Activated CD4-positive, alpha-beta memory T cell treated with anti-CD3 and anti-CD28 coated beads for 36 hours (primary cell): ENCODE data around the gene CRABP1. TPM values are rescaled to one million over a fixed set of nuclear protein-coding genes. Genes with fewer than 3 reads are reported as not detected.

Experiments
- CTCF ChIA-PET: fragments of 350-600 bp; sonication (Branson Sonifier 250); formaldehyde crosslinking; loops from one replicate; lab custom pipeline; 2021; ENCODE audit warnings: antibody characterized with exemption, inconsistent platforms; lab: Charles Lee
- POLR2A ChIA-PET: fragments of 350-600 bp; sonication (Branson Sonifier 250); formaldehyde crosslinking; loops from one replicate; lab custom pipeline; 2021; ENCODE audit warnings: antibody characterized with exemption; lab: Charles Lee
- DNase-seq: peaks from one replicate; pipeline ENCODE4 v3.0.0-alpha.2; 2020
- H3K27ac Mint-ChIP-seq: one replicate; pipeline ENCODE4 v1.8.0; 2021; ENCODE audit warnings: mixed read lengths
- H3K27me3 Mint-ChIP-seq: one replicate; pipeline ENCODE4 v1.8.0; 2021; ENCODE audit warnings: mixed read lengths
- H3K36me3 Mint-ChIP-seq: one replicate; pipeline ENCODE4 v1.8.0; 2021; ENCODE audit warnings: mixed read lengths
- H3K4me1 Mint-ChIP-seq: one replicate; pipeline ENCODE4 v1.8.0; 2021; ENCODE audit warnings: low read depth, mixed read lengths
- H3K4me3 Mint-ChIP-seq: one replicate; pipeline ENCODE4 v1.8.0; 2021; ENCODE audit warnings: mild to moderate bottlenecking, mixed read lengths
- H3K9me3 Mint-ChIP-seq: one replicate; pipeline ENCODE4 v1.8.0; 2021; ENCODE audit warnings: mixed read lengths
- intact Hi-C: fragments of 100-400 bp; cut with micrococcal nuclease; formaldehyde crosslinking; loops from one replicate; pipeline ENCODE4 v1.15.1; 2023
- total RNA-seq, 2 experiments: library from RNA; stranded (reverse); gene quantifications; one replicate each; pipeline ENCODE4 v1.2.3, GENCODE V29; 2021

The CRABP1 gene
- total RNA-seq, 2 experiments from 2014 or later = not detected

- Mint-ChIP-seq H3K4me3 (no peak overlapping the region), H3K4me1 (no peaks in the 10 kb centered on the region), H3K27me3 (peaks cover 10% of the 10 kb centered on the region), H3K9me3 (no peaks in the 10 kb centered on the region), H3K36me3 (no peaks in the 10 kb centered on the region), H3K27ac (no peak overlapping the region)
- ChIA-PET POLR2A (no interaction called here), CTCF (no interaction called here)
- intact Hi-C loops = no loop called here
- DNase-seq = no peak
Observed at GRCh38 chr15:78355177-78355576, 15.0 kb downstream of the CRABP1 start.

GRCh38 chr15:78358102-78358870 lies 18.1 kb downstream of the CRABP1 start:
- POLR2A ChIA-PET = no interaction called here

GRCh38 chr15:78359041-78359808 lies 19.1 kb downstream of the CRABP1 start:
- CTCF ChIA-PET = interaction anchor here (0.9 kb wide), 1 partner anchor 69 kb away, joined by 3 read pairs; no protein-coding TSS in a partner anchor

More at GRCh38 chr15:78358102-78358870, 18.1 kb downstream of the CRABP1 start:
- no peak overlapping the region for H3K4me3 Mint-ChIP-seq
- H3K4me1 Mint-ChIP-seq = no peaks in the 10 kb centered on the region
- no peak for DNase-seq
- intact Hi-C loops = no loop called here
- no peak overlapping the region for H3K27ac Mint-ChIP-seq
- no peaks in the 10 kb centered on the region for H3K9me3 Mint-ChIP-seq
- H3K27me3 Mint-ChIP-seq = peaks cover 10% of the 10 kb centered on the region
- H3K36me3 Mint-ChIP-seq = no peaks in the 10 kb centered on the region
- CTCF ChIA-PET = interaction anchor here (0.9 kb wide), 1 partner anchor 70 kb away, joined by 3 read pairs; no protein-coding TSS in a partner anchor

GRCh38 chr15:78360367-78360801 lies 20.2 kb downstream of the CRABP1 start:
- peaks cover 5% of the 10 kb centered on the region for H3K27me3 Mint-ChIP-seq
- no peak overlapping the region for H3K27ac Mint-ChIP-seq
- DNase-seq = no peak
- no peaks in the 10 kb centered on the region for H3K9me3 Mint-ChIP-seq
- H3K4me1 Mint-ChIP-seq = no peaks in the 10 kb centered on the region
- CTCF ChIA-PET = no interaction called here
- intact Hi-C loops = no loop called here
- H3K4me3 Mint-ChIP-seq = no peak overlapping the region
- H3K36me3 Mint-ChIP-seq = no peaks in the 10 kb centered on the region
- POLR2A ChIA-PET = no interaction called here

More at GRCh38 chr15:78359041-78359808, 19.1 kb downstream of the CRABP1 start:
- no peak for DNase-seq
- Mint-ChIP-seq H3K9me3 (no peaks in the 10 kb centered on the region), H3K4me3 (no peak overlapping the region), H3K27ac (no peak overlapping the region), H3K36me3 (no peaks in the 10 kb centered on the region), H3K27me3 (peaks cover 10% of the 10 kb centered on the region), H3K4me1 (no peaks in the 10 kb centered on the region)
- POLR2A ChIA-PET = no interaction called here
- intact Hi-C loops = no loop called here

GRCh38 chr15:78360958-78361718 lies 21.0 kb downstream of the CRABP1 start:
- Mint-ChIP-seq H3K9me3 (no peaks in the 10 kb centered on the region), H3K4me1 (no peaks in the 10 kb centered on the region), H3K36me3 (no peaks in the 10 kb centered on the region), H3K27me3 (peaks cover 5% of the 10 kb centered on the region), H3K27ac (no peak overlapping the region), H3K4me3 (no peak overlapping the region)
- DNase-seq = no peak
- ChIA-PET POLR2A (no interaction called here), CTCF (no interaction called here)
- intact Hi-C loops = no loop called here

GRCh38 chr15:78361771-78362506 lies 21.8 kb downstream of the CRABP1 start:
- intact Hi-C loops = no loop called here
- H3K4me3 Mint-ChIP-seq = no peak overlapping the region
- no peaks in the 10 kb centered on the region for H3K4me1 Mint-ChIP-seq
- no peak for DNase-seq
- no peak overlapping the region for H3K27ac Mint-ChIP-seq
- H3K9me3 Mint-ChIP-seq = no peaks in the 10 kb centered on the region
- ChIA-PET POLR2A (no interaction called here), CTCF (no interaction called here)
- H3K27me3 Mint-ChIP-seq = peaks cover 4% of the 10 kb centered on the region
- H3K36me3 Mint-ChIP-seq = no peaks in the 10 kb centered on the region

GRCh38 chr15:78362716-78363380 lies 22.7 kb downstream of the CRABP1 start:
- Mint-ChIP-seq H3K36me3 (no peaks in the 10 kb centered on the region), H3K27me3 (peaks cover 5% of the 10 kb centered on the region), H3K9me3 (no peaks in the 10 kb centered on the region), H3K27ac (no peak overlapping the region), H3K4me3 (no peak overlapping the region), H3K4me1 (no peaks in the 10 kb centered on the region)
- no peak for DNase-seq
- ChIA-PET CTCF (no interaction called here), POLR2A (no interaction called here)
- intact Hi-C loops = no loop called here

GRCh38 chr15:78363381-78363734 lies 23.2 kb downstream of the CRABP1 start:
- Mint-ChIP-seq H3K4me1 (no peaks in the 10 kb centered on the region), H3K9me3 (no peaks in the 10 kb centered on the region), H3K27ac (no peak overlapping the region), H3K36me3 (no peaks in the 10 kb centered on the region), H3K27me3 (peaks cover 1% of the 10 kb centered on the region), H3K4me3 (no peak overlapping the region)
- no peak for DNase-seq
- POLR2A ChIA-PET = no interaction called here
- intact Hi-C loops = no loop called here
- CTCF ChIA-PET = no interaction called here

GRCh38 chr15:78364233-78364632 lies 24.1 kb downstream of the CRABP1 start:
- intact Hi-C loops = no loop called here
- ChIA-PET CTCF (no interaction called here), POLR2A (no interaction called here)

GRCh38 chr15:78365917-78366316 lies 25.8 kb downstream of the CRABP1 start:
- H3K9me3 Mint-ChIP-seq = no peaks in the 10 kb centered on the region
- ChIA-PET CTCF (no interaction called here), POLR2A (no interaction called here)
- DNase-seq = no peak
- peaks cover 3% of the 10 kb centered on the region for H3K27me3 Mint-ChIP-seq
- no peak overlapping the region for H3K4me3 Mint-ChIP-seq
- intact Hi-C loops = no loop called here
- H3K36me3 Mint-ChIP-seq = no peaks in the 10 kb centered on the region
- no peak overlapping the region for H3K27ac Mint-ChIP-seq
- H3K4me1 Mint-ChIP-seq = no peaks in the 10 kb centered on the region

More at GRCh38 chr15:78364233-78364632, 24.1 kb downstream of the CRABP1 start:
- Mint-ChIP-seq H3K9me3 (no peaks in the 10 kb centered on the region), H3K27ac (no peak overlapping the region), H3K27me3 (peaks cover 3% of the 10 kb centered on the region), H3K4me3 (no peak overlapping the region), H3K36me3 (no peaks in the 10 kb centered on the region), H3K4me1 (no peaks in the 10 kb centered on the region)
- no peak for DNase-seq

GRCh38 chr15:78366342-78366741 lies 26.2 kb downstream of the CRABP1 start:
- Mint-ChIP-seq H3K4me1 (no peaks in the 10 kb centered on the region), H3K36me3 (no peaks in the 10 kb centered on the region), H3K27me3 (peaks cover 3% of the 10 kb centered on the region), H3K9me3 (no peaks in the 10 kb centered on the region), H3K4me3 (no peak overlapping the region), H3K27ac (no peak overlapping the region)
- POLR2A ChIA-PET = no interaction called here
- CTCF ChIA-PET = no interaction called here
- no peak for DNase-seq
- intact Hi-C loops = no loop called here
